ENCODE data around the gene SIRT2. TPM values are rescaled to one million over a fixed set of nuclear protein-coding genes. Genes with fewer than 3 reads are reported as not detected.
"Not testable (repeated sequence)": the region's sequence is repeated elsewhere in the genome, so short reads cannot be mapped to it uniquely, and the experiment has no call there.

The SIRT2 gene
- total RNA-seq, 1 donor from 2014 or later, result 62.3 TPM

GRCh38 chr19:38898788-38899446 lies 501 bp downstream of the SIRT2 start:
- no peak for DNase-seq (ENCODE audit: low read depth in 2 of 2)

GRCh38 chr19:38894968-38895367 lies 4.5 kb downstream of the SIRT2 start:
- no peak for DNase-seq (ENCODE audit: low read depth in 2 of 2)

GRCh38 chr19:38893341-38893771 lies 6.1 kb downstream of the SIRT2 start:
- DNase-seq (ENCODE audit: low read depth in 2 of 2), result peak in 1 of 2 donors; percentile 42

GRCh38 chr19:38892841-38893240 lies 6.6 kb downstream of the SIRT2 start:
- peak; percentile 20 to 36 for DNase-seq (ENCODE audit: low read depth in 2 of 2)

GRCh38 chr19:38891771-38892170 lies 7.6 kb downstream of the SIRT2 start:
- no peak for DNase-seq (ENCODE audit: low read depth in 2 of 2)

- no peak for DNase-seq (ENCODE audit: low read depth in 2 of 2)
These were observed 8.7 kb downstream of the SIRT2 start for GRCh38 chr19:38890686-38891085.

- DNase-seq (ENCODE audit: low read depth in 2 of 2), result no peak
These were observed 9.6 kb downstream of the SIRT2 start for GRCh38 chr19:38889803-38890202.

GRCh38 chr19:38888876-38889275 lies 10.5 kb downstream of the SIRT2 start:
- DNase-seq (ENCODE audit: low read depth in 2 of 2), result no peak

- not testable (repeated sequence) for DNase-seq (ENCODE audit: low read depth in 2 of 2)
These were observed 14.7 kb downstream of the SIRT2 start for GRCh38 chr19:38884691-38885090.

- no peak for DNase-seq (ENCODE audit: low read depth in 2 of 2)
These were observed 16.1 kb downstream of the SIRT2 start for GRCh38 chr19:38883286-38883685.

- no peak for DNase-seq (ENCODE audit: low read depth in 2 of 2)
These were observed 18.4 kb downstream of the SIRT2 start for GRCh38 chr19:38880882-38881609.

GRCh38 chr19:38880076-38880881 lies 19.1 kb downstream of the SIRT2 start:
- DNase-seq (ENCODE audit: low read depth in 2 of 2), result no peak

- DNase-seq (ENCODE audit: low read depth in 2 of 2), result no peak
These were observed 20.0 kb downstream of the SIRT2 start for GRCh38 chr19:38879400-38879751.

GRCh38 chr19:38878575-38879399 lies 20.6 kb downstream of the SIRT2 start:
- DNase-seq (ENCODE audit: low read depth in 2 of 2), result no peak

GRCh38 chr19:38877781-38878574 lies 21.4 kb downstream of the SIRT2 start, which contains the start of gene RINL:
Gene RINL, minus strand, starts transcription at chr19:38878275. Its CDS starts 1,533 bp downstream, at chr19:38876742.
- peak in 1 of 2 donors; percentile 39 for DNase-seq (ENCODE audit: low read depth in 2 of 2)

- DNase-seq (ENCODE audit: low read depth in 2 of 2), result no peak
These were observed 23.6 kb downstream of the SIRT2 start for GRCh38 chr19:38875656-38876395.

- DNase-seq (ENCODE audit: low read depth in 2 of 2), result not testable (repeated sequence)
These were observed 26.0 kb downstream of the SIRT2 start for GRCh38 chr19:38873400-38873799.

- DNase-seq (ENCODE audit: low read depth in 2 of 2), result no peak
These were observed 28.8 kb downstream of the SIRT2 start for GRCh38 chr19:38870612-38871011.

GRCh38 chr19:38869836-38870607 lies 29.4 kb downstream of the SIRT2 start:
- DNase-seq (ENCODE audit: low read depth in 2 of 2), result peak in 1 of 2 donors; percentile 66

Measured in dermis microvascular lymphatic vessel endothelial cell (primary cell).